GM18526 (cell line): ENCODE measurements around the gene RASSF3.

Experiments used
- POLR2A ChIP-seq: IDR thresholded peaks from 3 replicates; pipeline ENCODE4 v1.6.1; 2011; ENCODE audit not compliant: insufficient read length; ENCODE audit errors: extremely low read depth

The RASSF3 gene

GRCh38 chr12:64716371-64716770, 106.1 kb downstream of the RASSF3 start:
- no peak for TF ChIP-seq POLR2A

GRCh38 chr12:64716839-64717455, 106.7 kb downstream of the RASSF3 start:
- TF ChIP-seq POLR2A, result no peak

GRCh38 chr12:64718649-64719048, 108.4 kb downstream of the RASSF3 start:
- TF ChIP-seq POLR2A, result no peak

- TF ChIP-seq POLR2A, result no peak
Observed at GRCh38 chr12:64720884-64721283, 110.6 kb downstream of the RASSF3 start.

- no peak for TF ChIP-seq POLR2A
Observed at GRCh38 chr12:64722835-64723234, 112.5 kb downstream of the RASSF3 start.

DNA sequence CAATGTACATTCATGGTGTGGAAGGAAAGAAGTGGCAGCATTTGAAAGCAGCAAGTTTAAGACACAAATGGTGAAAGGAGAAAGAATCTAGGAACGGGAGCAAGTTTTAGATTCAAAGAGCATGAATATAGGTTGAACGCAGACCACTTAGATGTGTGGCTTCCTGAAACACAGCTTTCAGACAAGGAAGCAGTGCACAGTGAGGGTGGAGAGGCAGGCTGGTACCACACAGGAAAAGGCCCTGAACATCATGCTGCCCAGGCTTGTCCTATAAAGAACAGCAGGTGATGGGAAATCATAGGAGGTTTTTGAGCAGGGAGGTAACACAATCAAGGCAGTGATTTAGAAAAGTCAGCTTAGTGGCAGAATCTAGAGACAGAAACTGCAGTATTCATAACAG, 113.3 kb downstream of the RASSF3 start:
- TF ChIP-seq POLR2A, result no peak

- no peak for TF ChIP-seq POLR2A
Observed at GRCh38 chr12:64724201-64724745, 114.0 kb downstream of the RASSF3 start.

DNA sequence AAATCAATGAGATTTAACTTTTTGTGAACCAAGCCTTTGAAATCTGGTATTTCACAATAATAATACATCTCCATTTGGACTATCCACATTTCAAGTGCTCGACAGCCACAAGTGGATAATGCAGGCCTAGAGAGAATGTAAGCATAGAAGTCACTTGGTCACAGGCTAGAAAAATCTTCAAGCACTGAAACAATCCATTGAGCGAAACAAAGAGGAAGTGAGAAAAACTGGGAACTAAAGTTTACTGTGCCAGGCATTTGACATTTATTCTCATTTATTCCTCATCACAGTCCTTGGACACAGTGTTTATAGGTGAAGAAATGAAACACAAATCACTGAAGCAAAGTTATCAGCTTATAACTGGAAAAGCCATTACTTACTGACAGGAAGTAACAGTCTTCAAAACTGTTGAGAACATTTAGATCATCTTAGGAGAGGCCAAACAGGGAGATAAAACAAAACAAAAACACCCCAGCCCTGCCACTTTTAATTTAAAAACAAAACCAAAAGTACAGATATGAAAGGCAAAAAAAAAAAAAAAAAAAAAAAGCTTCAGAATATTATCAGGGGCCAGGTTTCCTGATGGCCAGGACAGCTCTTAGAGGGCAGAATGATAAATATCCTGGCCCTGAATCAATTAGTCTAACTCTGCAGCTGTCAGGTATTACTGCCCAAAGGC, 119.8 kb downstream of the RASSF3 start:
- no peak for TF ChIP-seq POLR2A

DNA sequence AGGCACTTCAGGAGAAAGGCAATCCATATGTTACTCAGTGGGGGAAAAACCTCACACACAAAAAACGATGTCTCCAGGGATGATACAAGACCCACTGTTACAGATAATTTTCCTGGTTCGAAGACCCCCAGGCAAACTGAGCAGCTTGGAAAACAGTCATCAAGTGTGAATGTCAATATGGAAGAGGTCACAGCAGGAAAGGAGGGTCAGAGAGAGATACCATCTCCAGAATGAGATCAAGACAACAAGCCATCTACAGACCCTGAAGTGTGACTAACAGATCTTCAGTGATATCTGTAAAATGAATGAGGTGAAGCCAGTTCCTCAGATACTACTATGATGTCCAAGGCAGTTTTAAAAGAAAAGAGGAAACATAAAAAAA, 120.3 kb downstream of the RASSF3 start:
- no peak for TF ChIP-seq POLR2A

- TF ChIP-seq POLR2A, result no peak
Observed at GRCh38 chr12:64731683-64732082, 121.4 kb downstream of the RASSF3 start.

DNA sequence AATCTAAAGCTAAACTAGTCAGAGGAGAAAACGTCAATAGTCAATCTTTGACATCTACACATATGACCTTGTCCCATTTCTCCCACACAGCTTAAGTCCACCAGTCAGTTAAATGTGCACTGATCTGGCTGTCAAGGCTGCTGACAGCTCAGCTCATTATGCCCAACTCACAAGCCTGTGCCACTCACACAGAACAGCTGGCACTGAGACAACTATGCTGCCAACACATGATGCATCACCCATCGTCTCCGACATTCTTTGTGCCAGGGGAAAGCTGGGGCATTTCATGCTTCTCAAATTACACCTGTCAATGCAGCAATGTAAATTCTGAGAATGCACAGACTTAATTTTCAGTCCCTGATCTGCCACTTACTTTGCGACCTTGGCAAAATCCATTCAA, 123.6 kb downstream of the RASSF3 start:
- no peak for TF ChIP-seq POLR2A

- TF ChIP-seq POLR2A, result no peak
Observed at GRCh38 chr12:64735442-64735841, 125.1 kb downstream of the RASSF3 start.

DNA sequence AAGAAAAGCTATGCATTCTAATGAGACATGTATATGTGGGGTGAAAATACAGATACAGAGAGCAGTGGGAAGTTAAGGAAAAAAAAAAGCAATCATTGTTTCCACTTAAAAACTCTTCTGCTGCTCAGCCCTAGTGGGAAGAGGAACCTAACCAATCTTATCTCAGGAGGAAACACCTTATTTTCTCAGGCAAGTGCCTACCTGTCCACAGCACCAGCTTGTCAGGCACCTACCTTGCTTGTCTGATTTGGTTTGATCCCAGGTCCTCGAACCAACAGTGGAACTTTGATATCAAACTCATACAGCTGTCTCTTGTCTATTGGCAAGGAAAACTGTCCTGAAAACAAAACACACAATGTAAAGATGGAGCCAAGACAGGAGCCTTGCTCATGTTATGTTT, 126.5 kb downstream of the RASSF3 start:
- TF ChIP-seq POLR2A, result no peak

- TF ChIP-seq POLR2A, result no peak
Observed at GRCh38 chr12:64737539-64737938, 127.2 kb downstream of the RASSF3 start.

DNA sequence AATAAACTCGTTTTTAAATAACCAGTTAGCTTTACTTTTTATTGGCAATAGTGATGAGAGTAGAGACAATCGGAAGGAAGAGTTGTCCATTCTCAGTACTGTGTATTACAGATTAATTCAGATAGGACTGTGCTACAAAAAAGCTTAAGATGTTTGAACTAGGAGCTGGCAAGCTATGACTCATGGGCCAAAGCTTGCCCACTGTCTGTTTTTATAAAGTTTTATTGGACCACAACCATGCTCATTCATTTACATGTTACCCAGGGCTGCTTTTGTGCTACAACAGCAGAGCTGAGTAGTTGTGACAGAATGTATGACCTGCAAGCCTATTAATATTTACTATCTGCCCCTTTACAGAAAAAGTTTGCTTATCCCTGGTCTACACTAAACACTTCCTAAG, 129.5 kb downstream of the RASSF3 start:
- TF ChIP-seq POLR2A, result no peak

DNA sequence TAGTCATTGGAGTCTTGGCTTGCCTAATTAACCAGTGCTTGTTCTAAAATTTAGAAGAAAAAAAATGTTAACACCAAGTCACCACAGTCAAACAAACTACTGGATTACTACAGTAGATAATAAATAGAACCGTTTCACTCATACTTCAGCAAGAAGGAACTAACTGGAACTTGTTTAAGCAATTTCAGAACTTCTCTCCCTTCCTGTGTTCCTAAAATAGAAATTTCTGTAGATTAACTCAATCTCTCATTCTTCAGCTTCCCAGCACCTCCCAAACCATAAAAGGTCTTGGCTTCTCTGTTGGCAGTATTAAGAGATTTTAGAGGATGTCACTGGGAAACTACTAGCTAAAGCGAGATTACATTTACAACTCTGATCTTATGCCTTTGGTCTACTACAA, 130.4 kb downstream of the RASSF3 start:
- TF ChIP-seq POLR2A, result no peak

DNA sequence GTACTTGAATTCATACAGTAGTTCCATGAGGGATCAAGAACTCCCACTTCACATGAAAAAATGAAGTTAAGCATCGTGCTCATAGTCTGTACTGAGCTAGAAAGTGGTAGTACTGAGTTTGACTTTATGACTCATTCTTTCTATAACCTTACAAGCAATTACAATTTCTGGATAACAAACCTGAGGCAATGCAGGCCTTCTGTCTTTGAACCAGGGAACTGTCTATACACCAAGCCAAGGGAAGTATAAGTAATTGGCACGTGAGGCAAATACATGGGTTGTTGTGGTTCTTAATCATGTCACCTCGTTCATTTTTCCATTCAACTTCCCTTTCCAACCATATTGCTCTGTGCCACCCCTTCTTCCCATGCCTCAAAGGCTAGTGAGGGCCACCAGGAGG, 132.1 kb downstream of the RASSF3 start:
- no peak for TF ChIP-seq POLR2A

DNA sequence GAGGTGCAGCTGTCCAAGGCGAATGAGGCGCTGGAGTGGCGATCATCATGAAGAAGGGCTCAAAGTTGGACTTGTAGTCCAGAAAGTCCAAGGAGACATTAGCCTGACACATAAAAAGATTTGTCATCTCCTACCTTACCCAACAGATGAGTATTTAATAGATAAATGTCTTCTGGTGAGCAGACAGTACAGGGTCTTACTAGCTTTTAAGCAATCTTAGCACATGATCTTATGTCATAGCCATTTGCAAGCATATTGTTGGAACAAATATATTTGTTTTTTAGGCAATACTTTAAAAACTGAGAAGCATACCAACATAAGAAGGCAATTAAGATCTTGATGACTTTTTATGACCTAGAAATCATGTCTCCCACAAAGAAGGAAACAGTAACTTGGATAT, 132.9 kb downstream of the RASSF3 start:
- TF ChIP-seq POLR2A, result no peak
